GM21576 (cell line): ENCODE data around the gene NXPH4.
A peak's percentile ranks its signal among the peaks of the same experiment; 100 is the strongest.

ENCODE experiments used
- ATAC-seq: cut with Tn5 transposase; IDR thresholded peaks from one replicate; pipeline ENCODE4 v1.9.1; 2021; ENCODE audit warnings: mild to moderate bottlenecking, moderate library complexity; ENCODE audit not compliant: unreplicated experiment

The NXPH4 gene

GRCh38 chr12:57201631-57202030, 15.0 kb upstream of the NXPH4 start:
- ATAC-seq: no peak

- no peak for ATAC-seq
These were observed 14.3 kb upstream of the NXPH4 start for GRCh38 chr12:57202321-57202720.

- no peak for ATAC-seq
These were observed 13.4 kb upstream of the NXPH4 start for GRCh38 chr12:57203201-57203600.

GRCh38 chr12:57203791-57204190, 12.8 kb upstream of the NXPH4 start:
- ATAC-seq: no peak

- no peak for ATAC-seq
These were observed 12.1 kb upstream of the NXPH4 start for GRCh38 chr12:57204454-57204853.

GRCh38 chr12:57205186-57205585, 11.4 kb upstream of the NXPH4 start:
- no peak for ATAC-seq

GRCh38 chr12:57205931-57206330, 10.7 kb upstream of the NXPH4 start:
- ATAC-seq: no peak

- no peak for ATAC-seq
These were observed 8.6 kb upstream of the NXPH4 start for GRCh38 chr12:57207731-57208630.

- no peak for ATAC-seq
These were observed 7.8 kb upstream of the NXPH4 start for GRCh38 chr12:57208631-57209282.

GRCh38 chr12:57209916-57210315, 6.7 kb upstream of the NXPH4 start:
- no peak for ATAC-seq

- no peak for ATAC-seq
These were observed 6.1 kb upstream of the NXPH4 start for GRCh38 chr12:57210461-57210860.

GRCh38 chr12:57210926-57211692, 5.5 kb upstream of the NXPH4 start:
- ATAC-seq: no peak

- ATAC-seq: no peak
These were observed 4.5 kb upstream of the NXPH4 start for GRCh38 chr12:57211791-57212700.

- no peak for ATAC-seq
These were observed 3.9 kb upstream of the NXPH4 start for GRCh38 chr12:57212701-57213057.

- ATAC-seq: peak; percentile 49
These were observed 3.4 kb upstream of the NXPH4 start for GRCh38 chr12:57213058-57213715.

- no peak for ATAC-seq
These were observed 2.7 kb upstream of the NXPH4 start for GRCh38 chr12:57213763-57214397.

GRCh38 chr12:57214398-57214781, 2.2 kb upstream of the NXPH4 start:
- ATAC-seq: no peak

GRCh38 chr12:57215065-57215464, 1.5 kb upstream of the NXPH4 start:
- no peak for ATAC-seq

- peak; percentile 37 for ATAC-seq
These were observed 953 bp upstream of the NXPH4 start for GRCh38 chr12:57215668-57216013.
